HepG2 (cell line): ENCODE measurements around the gene KNL1. TPM values are rescaled to one million over a fixed set of nuclear protein-coding genes. Genes with fewer than 3 reads are reported as not detected.

Experiments
- ISL2 ChIP-seq: sonication (generic); formaldehyde crosslinking; IDR thresholded peaks from 2 replicates; pipeline ENCODE4 v1.5.0; 2020; ENCODE audit warnings: missing genetic modification reagents
- MAFF ChIP-seq: IDR thresholded peaks from 2 replicates; pipeline ENCODE4 v1.6.1; 2011; ENCODE audit warnings: low read depth, low read length, improper control_type of control experiment
- NFAT5 ChIP-seq: sonication (generic); formaldehyde crosslinking; IDR thresholded peaks from 2 replicates; pipeline ENCODE4 v1.4.0; 2020; ENCODE audit warnings: missing genetic modification reagents
- REL ChIP-seq: sonication (generic); formaldehyde crosslinking; conservative IDR thresholded peaks from 2 replicates; pipeline ENCODE4 v1.8.0; 2022; ENCODE audit warnings: mild to moderate bottlenecking, missing genetic modification reagents, moderate library complexity
- ZBTB21 ChIP-seq: sonication (generic); formaldehyde crosslinking; IDR thresholded peaks from 2 replicates; pipeline ENCODE4 v1.4.0; 2020; ENCODE audit warnings: missing genetic modification reagents
- ZFP36L1 ChIP-seq: sonication (generic); formaldehyde crosslinking; IDR thresholded peaks from 2 replicates; pipeline ENCODE4 v1.8.0; 2022; ENCODE audit warnings: mild to moderate bottlenecking, missing genetic modification reagents, moderate library complexity
- ZNF124 ChIP-seq: sonication (generic); formaldehyde crosslinking; IDR thresholded peaks from 2 replicates; pipeline ENCODE4 v1.4.0; 2020; ENCODE audit warnings: missing genetic modification reagents
- ZNF383 ChIP-seq: sonication (generic); formaldehyde crosslinking; IDR thresholded peaks from 2 replicates; pipeline ENCODE4 v1.4.0; 2020; ENCODE audit warnings: missing genetic modification reagents, mild to moderate bottlenecking, borderline replicate concordance
- ZNF503 ChIP-seq: sonication (generic); formaldehyde crosslinking; IDR thresholded peaks from 2 replicates; pipeline ENCODE4 v1.4.0; 2020; ENCODE audit warnings: missing genetic modification reagents
- ZNF546 ChIP-seq: sonication (generic); formaldehyde crosslinking; conservative IDR thresholded peaks from 2 replicates; pipeline ENCODE4 v1.8.1; 2023; ENCODE audit warnings: mild to moderate bottlenecking, missing genetic modification reagents
- ZNF607 ChIP-seq: sonication (generic); formaldehyde crosslinking; IDR thresholded peaks from 2 replicates; pipeline ENCODE4 v1.5.1; 2020; ENCODE audit warnings: missing genetic modification reagents, mild to moderate bottlenecking, borderline replicate concordance
- ZNF691 ChIP-seq: sonication (generic); formaldehyde crosslinking; IDR thresholded peaks from 2 replicates; pipeline ENCODE4 v1.4.0; 2020; ENCODE audit warnings: missing genetic modification reagents, low read depth, mild to moderate bottlenecking, borderline replicate concordance
- polyA plus RNA-seq, 8 experiments: library from polyadenylated mRNA; depleted of rRNA in 3 of 8; stranded (reverse) in 7 of 8; unstranded in 1 of 8; fragments of >200 nt; fragmentation: Illumina TruSeq in 4 of 8; extraction: Trizol in 4 of 8; gene quantifications; 2 replicates each; pipeline versions ENCODE4 v1.2.1 to v1.2.3, GENCODE V29; 2011 to 2016; ENCODE audit warnings: low read depth in 4 of 8, missing spikeins in 1 of 8, mixed read lengths in 1 of 8; ENCODE audit not compliant: insufficient read depth in 1 of 8
- total RNA-seq, 5 experiments: library from RNA; depleted of rRNA; stranded (reverse); fragments of >200 nt; fragmentation: Illumina TruSeq; extraction: Trizol; gene quantifications; 2 replicates each; pipeline ENCODE4 v1.2.3, GENCODE V29; 2016; ENCODE audit warnings: low read depth in 1 of 5

The KNL1 gene
- total and polyA plus RNA-seq, 2 of the 13 experiments (the other 11 are each of a cell fraction or from before 2014, with no cell fraction given): 8.0 to 21.4 TPM

- 0 out of 2 replicates have a peak, but pooled peaks have one; percentile 74 for TF ChIP-seq ZNF607 (CRISPR knock-in tag)
- peak; percentile 46 for TF ChIP-seq ZNF503 (CRISPR knock-in tag)
- TF ChIP-seq ZBTB21 (CRISPR knock-in tag): no peak
- TF ChIP-seq ZFP36L1 (CRISPR knock-in tag): peak; percentile 51; the same call in 1 of the 2 replicates
- no peak for TF ChIP-seq MAFF
- peak; percentile 23; the same call in 1 of the 2 replicates for TF ChIP-seq ZNF691 (CRISPR knock-in tag)
- no peak for TF ChIP-seq ZNF383 (CRISPR knock-in tag)
- TF ChIP-seq ISL2: peak; percentile 71
- TF ChIP-seq NFAT5 (CRISPR knock-in tag): peak; percentile 80; the same call in 1 of the 2 replicates
- TF ChIP-seq ZNF124: no peak
- no peak for TF ChIP-seq REL (CRISPR knock-in tag)
- no peak; the same call in 1 of the 2 replicates for TF ChIP-seq ZNF546 (CRISPR knock-in tag)
These were observed 100.8 kb downstream of the KNL1 start, which contains the start of gene RAD51 (continued) for GRCh38 chr15:40694688-40695468.
